OCI-LY7 (cell line): ENCODE measurements around the gene ASCL5.

Experiments
- EZH2phosphoT487 ChIP-seq: fragments of 200-600 bp; sonication (generic); IDR thresholded peaks from 2 replicates; pipeline ENCODE4 v1.6.1; 2018; ENCODE audit warnings: low read depth, borderline replicate concordance, mild to moderate bottlenecking, mixed run types, antibody characterized with exemption, low read length, moderate library complexity, mixed read lengths
- TF ChIP-seq, protein P1 (sequence below): fragments of 200-600 bp; sonication (generic); conservative IDR thresholded peaks from 2 replicates; pipeline ENCODE4 v1.5.1; 2014; ENCODE audit warnings: mild to moderate bottlenecking, antibody characterized with exemption, low read length, moderate library complexity, mixed read lengths

DNA sequence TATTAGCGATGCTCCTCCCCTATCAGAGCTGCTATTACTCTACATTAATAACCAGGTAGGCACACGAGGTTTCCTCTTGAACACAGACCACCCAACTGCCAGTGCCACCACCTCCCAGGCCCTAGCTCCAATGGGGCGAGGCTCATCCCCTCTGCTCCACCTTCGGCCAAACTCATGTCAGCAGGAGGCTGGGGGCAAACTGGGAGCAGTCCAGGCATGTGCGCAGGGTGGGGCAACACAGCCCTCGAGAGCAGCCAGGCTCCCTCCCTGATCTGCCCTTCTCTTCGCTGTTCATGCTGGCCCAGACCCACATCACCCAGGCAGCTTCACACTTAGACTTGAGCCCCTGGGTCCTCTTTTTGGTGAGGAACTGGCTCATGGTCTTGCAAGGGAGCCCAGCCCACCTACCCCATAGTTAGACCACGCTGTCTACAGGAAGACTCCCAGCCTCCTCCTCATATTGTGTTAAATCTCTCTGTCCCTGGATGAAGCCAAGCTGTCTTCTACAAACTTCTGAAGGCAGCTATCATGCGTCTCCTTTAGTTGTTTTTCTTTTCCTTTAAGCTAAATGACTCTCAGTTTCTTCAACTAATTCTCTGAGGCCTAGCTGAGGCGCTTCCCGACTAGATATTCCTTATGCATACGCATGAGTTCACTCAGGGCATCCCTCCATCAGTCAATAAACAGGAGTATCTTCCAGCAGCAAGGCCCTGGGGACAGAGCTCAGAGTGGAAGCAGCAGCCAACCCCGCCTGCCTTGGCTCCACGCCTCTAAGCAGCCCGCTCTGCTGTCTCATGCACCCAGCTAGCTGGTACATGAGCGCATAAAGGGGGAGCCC, 15.2 kb upstream of the ASCL5 start:
- TF ChIP-seq, protein P1, sequence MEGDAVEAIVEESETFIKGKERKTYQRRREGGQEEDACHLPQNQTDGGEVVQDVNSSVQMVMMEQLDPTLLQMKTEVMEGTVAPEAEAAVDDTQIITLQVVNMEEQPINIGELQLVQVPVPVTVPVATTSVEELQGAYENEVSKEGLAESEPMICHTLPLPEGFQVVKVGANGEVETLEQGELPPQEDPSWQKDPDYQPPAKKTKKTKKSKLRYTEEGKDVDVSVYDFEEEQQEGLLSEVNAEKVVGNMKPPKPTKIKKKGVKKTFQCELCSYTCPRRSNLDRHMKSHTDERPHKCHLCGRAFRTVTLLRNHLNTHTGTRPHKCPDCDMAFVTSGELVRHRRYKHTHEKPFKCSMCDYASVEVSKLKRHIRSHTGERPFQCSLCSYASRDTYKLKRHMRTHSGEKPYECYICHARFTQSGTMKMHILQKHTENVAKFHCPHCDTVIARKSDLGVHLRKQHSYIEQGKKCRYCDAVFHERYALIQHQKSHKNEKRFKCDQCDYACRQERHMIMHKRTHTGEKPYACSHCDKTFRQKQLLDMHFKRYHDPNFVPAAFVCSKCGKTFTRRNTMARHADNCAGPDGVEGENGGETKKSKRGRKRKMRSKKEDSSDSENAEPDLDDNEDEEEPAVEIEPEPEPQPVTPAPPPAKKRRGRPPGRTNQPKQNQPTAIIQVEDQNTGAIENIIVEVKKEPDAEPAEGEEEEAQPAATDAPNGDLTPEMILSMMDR = no peak
- no peak for TF ChIP-seq EZH2phosphoT487
